Right lobe of liver (tissue), 6 donors: Measurements from ENCODE around the gene RASSF1. TPM values are rescaled to one million over a fixed set of nuclear protein-coding genes. Genes with fewer than 3 reads are reported as not detected.

ENCODE experiments used
- ATAC-seq, 4 donors: fragments of 200-7000 bp; cut with Tn5 transposase; one replicate each; pipeline ENCODE4 v1.9.1; 2020; ENCODE audit warnings: mild to moderate bottlenecking in 4 of 4, moderate library complexity in 4 of 4
- DNase-seq, 3 donors: peaks; one replicate each; pipeline ENCODE4 v3.0.0-alpha.2; 2020
- H3K27ac ChIP-seq, 3 donors: fragments of 200-600 bp; one replicate each; pipeline ENCODE4 v1.8.0; 2022
- H3K27me3 ChIP-seq, 2 donors: fragments of 200-600 bp; one replicate each; pipeline ENCODE4 v1.8.0; 2022
- H3K36me3 ChIP-seq, 4 donors: fragments of 200-600 bp; sonication (generic) in 1 of 4; one replicate each; pipeline versions ENCODE4 v1.5.1 to v1.8.0; 2017 to 2022; ENCODE audit warnings: control low read depth in 1 of 4
- H3K4me1 ChIP-seq, 4 donors: fragments of 200-600 bp; sonication (generic) in 1 of 4; one replicate each; pipeline versions ENCODE4 v1.5.1 to v1.8.0; 2017 to 2022; ENCODE audit warnings: control low read depth in 1 of 4
- H3K4me3 ChIP-seq, 3 donors: fragments of 200-600 bp; one replicate each; pipeline ENCODE4 v1.8.0; 2022
- H3K9me3 ChIP-seq, 4 donors: fragments of 200-600 bp; sonication (generic) in 1 of 4; one replicate each; pipeline versions ENCODE4 v1.5.1 to v1.8.0; 2017 to 2022; ENCODE audit warnings: control low read depth in 1 of 4
- POLR2A ChIP-seq: fragments of 450-650 bp; IDR thresholded peaks from one replicate; pipeline ENCODE4 v1.6.1; 2017; ENCODE audit warnings: antibody characterized with exemption, mild to moderate bottlenecking
- WGBS: methylation state at CpG from one replicate; pipeline ENCODE4 v1.1.6; 2018; ENCODE audit warnings: low coverage, low lambda C conversion rate; ENCODE audit not compliant: insufficient coverage; ENCODE audit errors: missing lambda C conversion rate; 5-methylcytosine and 5-hydroxymethylcytosine counted together
- intact Hi-C, 2 donors: fragments of 100-400 bp; cut with DNase I; formaldehyde crosslinking; loops; one replicate each; pipeline versions ENCODE4 v1.11.2 to v1.14.1; 2022
- total RNA-seq, 6 experiments: library from RNA; depleted of rRNA in 2 of 6; stranded (reverse); fragments of >200 nt in 2 of 6; fragmentation: NEBNext Ultra II Directional in 3 of 6; extraction: Animal tissue kit (Norgen Biotek cat#: 25700) in 3 of 6; gene quantifications; one replicate each; pipeline versions ENCODE4 v1.1.0 to v1.2.4, GENCODE V29; 2016 to 2023
- TF ChIP-seq, protein P1 (sequence below), 4 donors: fragments of 200-600 bp in 3 of 4; fragments of 450-650 bp in 1 of 4; IDR thresholded peaks; one replicate each; pipeline versions ENCODE4 v1.5.1 to v1.8.0; 2016 to 2022; ENCODE audit warnings: antibody characterized with exemption in 4 of 4, mild to moderate bottlenecking in 2 of 4
- donor health status: DM: no; HTN: yes; CAD: no.
- donor health status: DM: no; HTN: no; CAD: no.
- donor health status: DM: no; HTN: no; CAD: no.
- donor health status: DM: no; HTN: yes; CAD: no.
- donor health status: DM: no; HTN: yes; CAD: no.

Gene RASSF1
- total RNA-seq, 6 experiments from 2014 or later = 5.2 to 17.8 (median 9.1) TPM

DNA sequence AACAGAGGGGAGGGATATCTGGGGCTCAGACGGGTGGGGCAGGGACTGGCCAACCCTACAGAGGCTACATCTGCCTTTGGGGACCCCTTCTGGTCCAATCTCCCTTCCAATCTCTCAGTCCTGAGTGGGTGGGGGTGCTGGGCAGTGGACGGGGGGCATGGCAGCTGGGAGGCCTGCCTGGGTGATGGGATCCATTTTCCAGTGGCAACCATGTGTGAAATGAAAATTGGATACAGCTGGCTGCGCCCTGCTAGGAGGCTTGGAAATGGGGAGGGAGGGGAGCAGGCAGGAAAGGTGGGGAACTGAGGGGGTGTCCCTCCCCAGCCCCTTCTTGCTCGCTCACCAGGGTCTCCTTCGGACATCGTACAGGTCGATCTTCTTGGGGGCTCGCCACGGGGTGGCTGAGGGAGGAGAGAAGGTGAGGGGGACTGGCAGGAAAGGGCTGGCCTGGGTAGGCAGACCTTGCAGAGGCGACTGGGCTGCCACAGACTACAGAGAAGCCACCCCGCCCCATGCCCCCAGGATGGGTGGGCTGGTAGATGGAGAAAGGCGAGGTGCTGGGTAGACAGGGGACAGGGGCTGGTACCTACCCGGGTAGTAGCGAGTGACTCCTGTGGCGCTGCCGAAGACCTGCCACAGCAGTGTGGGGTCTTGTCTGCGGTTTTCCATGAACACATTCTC is 39.9 kb upstream of the RASSF1 start:
- no peak overlapping the region for H3K27ac ChIP-seq
- H3K4me1 ChIP-seq = no peaks in the 10 kb centered on the region
- no peak for TF ChIP-seq POLR2A
- TF ChIP-seq, protein P1, sequence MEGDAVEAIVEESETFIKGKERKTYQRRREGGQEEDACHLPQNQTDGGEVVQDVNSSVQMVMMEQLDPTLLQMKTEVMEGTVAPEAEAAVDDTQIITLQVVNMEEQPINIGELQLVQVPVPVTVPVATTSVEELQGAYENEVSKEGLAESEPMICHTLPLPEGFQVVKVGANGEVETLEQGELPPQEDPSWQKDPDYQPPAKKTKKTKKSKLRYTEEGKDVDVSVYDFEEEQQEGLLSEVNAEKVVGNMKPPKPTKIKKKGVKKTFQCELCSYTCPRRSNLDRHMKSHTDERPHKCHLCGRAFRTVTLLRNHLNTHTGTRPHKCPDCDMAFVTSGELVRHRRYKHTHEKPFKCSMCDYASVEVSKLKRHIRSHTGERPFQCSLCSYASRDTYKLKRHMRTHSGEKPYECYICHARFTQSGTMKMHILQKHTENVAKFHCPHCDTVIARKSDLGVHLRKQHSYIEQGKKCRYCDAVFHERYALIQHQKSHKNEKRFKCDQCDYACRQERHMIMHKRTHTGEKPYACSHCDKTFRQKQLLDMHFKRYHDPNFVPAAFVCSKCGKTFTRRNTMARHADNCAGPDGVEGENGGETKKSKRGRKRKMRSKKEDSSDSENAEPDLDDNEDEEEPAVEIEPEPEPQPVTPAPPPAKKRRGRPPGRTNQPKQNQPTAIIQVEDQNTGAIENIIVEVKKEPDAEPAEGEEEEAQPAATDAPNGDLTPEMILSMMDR (IDR thresholded peaks at IDR 0.05) = no peak
- H3K9me3 ChIP-seq = no peaks in the 10 kb centered on the region
- H3K27me3 ChIP-seq = no peaks in the 10 kb centered on the region
- intact Hi-C loops = no loop called here
- ATAC-seq (no peak), DNase-seq (no peak)
- H3K36me3 ChIP-seq = no peaks in the 10 kb centered on the region
- no peak overlapping the region for H3K4me3 ChIP-seq
- 80% methylated on average over 14 of the region's 17 CpGs for whole genome bisulfite sequencing

DNA sequence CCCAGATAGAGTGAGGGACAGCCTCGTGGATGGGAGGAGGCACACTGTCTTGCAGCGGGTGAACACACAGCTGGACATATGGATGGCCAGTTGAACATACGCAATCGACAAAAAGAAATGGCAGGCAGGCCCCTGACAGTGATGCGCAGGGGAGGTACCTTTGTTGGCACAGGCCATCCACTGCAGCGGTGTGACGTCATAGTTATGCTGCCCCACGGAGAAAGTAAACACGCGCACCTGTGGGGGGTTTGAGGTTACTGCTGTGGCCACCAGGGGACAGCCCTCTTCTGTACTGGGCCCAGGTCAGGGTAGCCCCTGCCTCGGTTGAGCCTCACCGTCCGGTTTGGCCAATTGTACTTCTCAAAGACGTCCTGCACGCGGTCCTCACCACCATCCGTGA is 38.1 kb upstream of the RASSF1 start:
- no peaks in the 10 kb centered on the region for H3K9me3 ChIP-seq
- intact Hi-C loops = loop anchor here in 1 of 2 donors (10.0 kb wide), 1 partner anchor 156 kb away; no protein-coding TSS in a partner anchor
- DNase-seq (no peak), ATAC-seq (no peak)
- no peaks in the 10 kb centered on the region for H3K4me1 ChIP-seq
- H3K27me3 ChIP-seq = no peaks in the 10 kb centered on the region
- no peak for TF ChIP-seq POLR2A
- TF ChIP-seq, protein P1 (IDR thresholded peaks at IDR 0.05) = no peak
- no peak overlapping the region for H3K27ac ChIP-seq
- 86% methylated on average over 10 of the region's 17 CpGs for WGBS
- no peak overlapping the region for H3K4me3 ChIP-seq
- H3K36me3 ChIP-seq = no peaks in the 10 kb centered on the region

DNA sequence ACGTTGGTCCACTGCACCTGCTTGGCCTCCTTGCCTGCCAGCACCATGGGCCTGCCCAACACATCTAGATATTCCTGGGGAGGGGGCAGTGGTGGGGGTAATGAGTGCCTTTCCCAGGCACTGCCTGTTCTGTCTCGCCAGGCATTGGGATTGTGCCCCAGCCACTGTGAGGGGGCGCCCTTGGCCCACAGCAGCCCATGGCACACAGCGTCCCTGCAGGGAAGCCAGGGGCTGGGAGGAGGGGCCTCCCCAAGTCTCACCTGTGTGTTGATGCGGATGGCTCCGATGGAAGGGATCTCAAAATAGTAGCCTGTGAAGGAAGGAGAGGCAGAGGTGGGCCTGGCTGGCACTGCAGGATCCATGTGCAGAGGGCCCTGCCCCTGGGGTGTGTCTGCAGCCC is 37.4 kb upstream of the RASSF1 start:
- Histone ChIP-seq H3K4me3 (no peak overlapping the region), H3K36me3 (no peaks in the 10 kb centered on the region), H3K9me3 (no peaks in the 10 kb centered on the region), H3K27me3 (no peaks in the 10 kb centered on the region), H3K27ac (no peak overlapping the region), H3K4me1 (no peaks in the 10 kb centered on the region)
- no peak for DNase-seq
- intact Hi-C loops = loop anchor here in 1 of 2 donors (10.0 kb wide), 1 partner anchor 157 kb away; no protein-coding TSS in a partner anchor
- no CpG with 5 or more reads among the region's 6 CpGs for WGBS
- ATAC-seq = no peak
- no peak for TF ChIP-seq POLR2A
- TF ChIP-seq, protein P1 (IDR thresholded peaks at IDR 0.05) = no peak

DNA sequence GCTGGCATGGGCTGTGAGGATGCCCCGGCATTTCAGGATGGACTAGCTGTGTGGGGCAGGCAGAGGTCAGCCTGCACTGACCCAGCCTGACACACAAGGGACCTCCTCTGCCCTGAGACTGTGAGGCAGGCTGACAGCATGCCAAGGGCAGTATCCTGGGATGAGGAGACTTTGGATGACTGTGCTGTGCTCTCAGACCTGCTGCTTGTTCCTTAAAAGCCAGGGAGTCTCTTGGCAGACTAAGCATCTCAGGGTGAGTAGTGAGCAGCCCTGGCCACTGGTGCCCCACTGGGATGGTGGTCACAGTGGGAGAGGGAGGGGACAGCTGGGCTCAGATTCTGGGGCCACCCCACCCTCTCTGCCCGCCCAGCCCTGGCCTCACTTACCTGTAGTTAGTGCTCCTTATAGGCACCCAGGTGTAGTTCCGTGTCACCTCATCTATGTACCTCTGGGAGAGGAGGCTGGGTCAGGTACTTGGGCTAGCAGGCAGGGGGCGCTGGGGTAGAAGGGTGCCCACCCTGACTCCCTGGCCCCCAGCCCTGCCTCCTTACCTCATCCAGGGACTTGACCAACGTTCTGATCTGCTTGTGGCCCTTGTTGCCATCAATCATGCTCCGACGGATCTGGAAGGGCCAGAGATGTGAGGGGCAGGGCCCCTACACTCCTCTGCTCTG is 34.8 kb upstream of the RASSF1 start:
- no peaks in the 10 kb centered on the region for H3K36me3 ChIP-seq
- intact Hi-C loops = loop anchor here in 1 of 2 donors (10.0 kb wide), 1 partner anchor 159 kb away; no protein-coding TSS in a partner anchor
- DNase-seq = no peak
- H3K4me1 ChIP-seq = no peaks in the 10 kb centered on the region
- no CpG with 5 or more reads among the region's 7 CpGs for WGBS
- no peaks in the 10 kb centered on the region for H3K27me3 ChIP-seq
- no peak overlapping the region for H3K4me3 ChIP-seq
- no peak overlapping the region for H3K27ac ChIP-seq
- no peaks in the 10 kb centered on the region for H3K9me3 ChIP-seq
- ATAC-seq = no peak
- TF ChIP-seq, protein P1 (IDR thresholded peaks at IDR 0.05) = no peak
- no peak for TF ChIP-seq POLR2A
